ENCODE data around the gene RYR3. TPM values are rescaled to one million over a fixed set of nuclear protein-coding genes. Genes with fewer than 3 reads are reported as not detected.

The RYR3 gene
- total RNA-seq, 6 experiments from 2014 or later, result not detected

DNA sequence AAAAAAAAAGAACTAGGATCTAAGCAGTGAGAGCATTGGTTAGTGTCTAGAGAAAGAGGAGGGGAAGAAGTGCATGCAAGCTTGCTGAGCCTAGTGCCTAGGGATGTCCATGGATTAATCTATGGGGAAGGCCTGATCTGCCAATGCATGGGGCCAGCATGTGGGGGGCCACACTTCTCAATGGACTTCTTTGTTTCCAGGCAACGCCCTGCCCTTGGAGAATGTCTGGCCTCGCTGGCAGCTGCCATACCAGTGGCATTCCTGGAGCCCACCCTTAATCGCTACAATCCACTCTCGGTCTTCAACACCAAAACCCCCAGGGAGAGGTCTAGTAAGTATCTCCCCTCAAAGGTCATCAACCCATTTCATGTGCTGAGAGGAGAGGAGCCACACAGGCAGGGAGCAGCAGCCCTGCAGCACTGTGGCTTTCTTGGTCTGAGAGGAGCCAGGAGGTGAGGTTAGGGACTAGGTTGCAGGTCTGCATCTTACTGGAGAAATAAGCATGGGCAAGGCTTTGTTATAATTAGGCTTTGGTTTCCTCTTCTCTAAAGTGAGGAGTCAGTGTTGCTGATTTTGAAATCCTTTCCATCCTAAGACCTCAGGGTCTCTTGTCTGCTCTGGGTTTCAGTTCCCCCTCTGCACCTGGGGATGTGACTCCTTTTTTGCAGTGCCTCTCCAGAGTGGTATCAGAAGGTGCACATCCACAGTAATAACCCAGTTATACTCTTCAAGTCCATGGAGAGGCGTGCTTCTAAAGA, 469.4 kb downstream of the RYR3 start:
- DNase-seq, result no peak
- no peak overlapping the region for H3K27ac Mint-ChIP-seq
- no peaks in the 10 kb centered on the region for H3K4me1 Mint-ChIP-seq (ENCODE audit: low read depth)
- TF ChIP-seq, protein P1, sequence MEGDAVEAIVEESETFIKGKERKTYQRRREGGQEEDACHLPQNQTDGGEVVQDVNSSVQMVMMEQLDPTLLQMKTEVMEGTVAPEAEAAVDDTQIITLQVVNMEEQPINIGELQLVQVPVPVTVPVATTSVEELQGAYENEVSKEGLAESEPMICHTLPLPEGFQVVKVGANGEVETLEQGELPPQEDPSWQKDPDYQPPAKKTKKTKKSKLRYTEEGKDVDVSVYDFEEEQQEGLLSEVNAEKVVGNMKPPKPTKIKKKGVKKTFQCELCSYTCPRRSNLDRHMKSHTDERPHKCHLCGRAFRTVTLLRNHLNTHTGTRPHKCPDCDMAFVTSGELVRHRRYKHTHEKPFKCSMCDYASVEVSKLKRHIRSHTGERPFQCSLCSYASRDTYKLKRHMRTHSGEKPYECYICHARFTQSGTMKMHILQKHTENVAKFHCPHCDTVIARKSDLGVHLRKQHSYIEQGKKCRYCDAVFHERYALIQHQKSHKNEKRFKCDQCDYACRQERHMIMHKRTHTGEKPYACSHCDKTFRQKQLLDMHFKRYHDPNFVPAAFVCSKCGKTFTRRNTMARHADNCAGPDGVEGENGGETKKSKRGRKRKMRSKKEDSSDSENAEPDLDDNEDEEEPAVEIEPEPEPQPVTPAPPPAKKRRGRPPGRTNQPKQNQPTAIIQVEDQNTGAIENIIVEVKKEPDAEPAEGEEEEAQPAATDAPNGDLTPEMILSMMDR (IDR thresholded peaks at IDR 0.05), result no peak
- H3K27me3 Mint-ChIP-seq (ENCODE audit: insufficient read depth), result peaks cover 29% of the 10 kb centered on the region
- H3K9me3 Mint-ChIP-seq, result no peaks in the 10 kb centered on the region
- no peaks in the 10 kb centered on the region for H3K36me3 Mint-ChIP-seq (ENCODE audit: low read depth)
- no peak overlapping the region for H3K4me3 Mint-ChIP-seq

- TF ChIP-seq, protein P1 (IDR thresholded peaks at IDR 0.05), result no peak
Observed at GRCh38 chr15:33782966-33783365, 472.2 kb downstream of the RYR3 start.

DNA sequence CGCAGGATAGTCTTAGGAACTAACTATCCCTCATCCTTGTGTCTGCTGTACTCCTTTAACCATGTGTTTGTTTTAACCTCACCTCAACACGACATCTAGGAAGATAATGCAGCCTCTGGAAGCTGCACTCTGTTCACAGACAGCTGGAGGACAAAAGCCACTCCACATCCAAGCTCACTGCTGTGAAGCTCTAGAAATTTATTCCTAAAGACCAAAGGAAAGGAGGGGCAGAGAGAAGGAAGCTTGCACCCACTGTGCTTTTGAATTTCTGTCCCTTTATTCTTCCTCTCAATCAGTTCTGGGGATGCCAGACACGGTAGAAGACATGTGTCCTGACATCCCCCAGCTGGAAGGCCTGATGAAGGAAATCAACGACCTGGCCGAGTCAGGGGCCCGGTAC, 474.6 kb downstream of the RYR3 start:
- no peak overlapping the region for H3K27ac Mint-ChIP-seq

More at GRCh38 chr15:33782966-33783365, 472.2 kb downstream of the RYR3 start:
- Mint-ChIP-seq H3K27ac (no peak overlapping the region), H3K36me3 (ENCODE audit: low read depth) (no peaks in the 10 kb centered on the region), H3K9me3 (no peaks in the 10 kb centered on the region), H3K4me3 (no peak overlapping the region), H3K27me3 (ENCODE audit: insufficient read depth) (peaks cover 23% of the 10 kb centered on the region), H3K4me1 (ENCODE audit: low read depth) (no peaks in the 10 kb centered on the region)
- no peak for DNase-seq

DNA sequence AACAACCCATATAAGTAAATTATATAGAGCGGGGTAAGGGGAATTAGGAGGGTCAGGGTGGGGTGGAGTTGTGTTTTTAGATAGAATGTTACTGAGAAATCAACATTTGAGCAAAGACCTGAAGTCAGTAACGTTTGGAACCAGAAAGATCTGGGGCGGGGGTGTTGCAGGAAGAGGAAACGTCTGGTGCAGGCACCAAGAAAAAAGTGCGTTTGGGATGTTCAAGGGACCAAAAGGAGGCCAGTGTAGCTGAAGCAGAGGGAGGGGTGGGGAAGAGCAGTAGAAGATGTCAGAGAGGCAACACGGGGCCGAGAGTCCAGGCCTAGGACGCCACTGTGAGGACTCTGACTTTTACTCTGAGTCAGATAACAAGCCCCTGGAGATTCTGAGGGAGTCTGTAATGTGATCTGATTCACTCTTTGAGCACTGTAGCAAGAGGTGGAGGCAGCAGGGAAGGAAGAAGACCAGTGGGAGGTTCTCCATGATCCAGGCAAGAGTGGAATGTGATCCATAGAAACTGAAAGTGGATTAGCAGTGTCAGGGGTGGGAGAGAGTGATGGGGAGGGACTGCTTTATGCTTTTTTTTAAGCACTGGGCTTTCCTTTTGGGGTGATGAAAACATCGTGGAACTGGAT, 478.3 kb downstream of the RYR3 start:
- no peaks in the 10 kb centered on the region for H3K9me3 Mint-ChIP-seq
- peaks cover 6% of the 10 kb centered on the region for H3K4me1 Mint-ChIP-seq (ENCODE audit: low read depth)
- peak overlapping the region; percentile 14 for H3K4me3 Mint-ChIP-seq
- TF ChIP-seq, protein P1 (IDR thresholded peaks at IDR 0.05), result no peak
- H3K27ac Mint-ChIP-seq, result no peak overlapping the region
- no peaks in the 10 kb centered on the region for H3K36me3 Mint-ChIP-seq (ENCODE audit: low read depth)
- DNase-seq, result no peak
- peaks cover 5% of the 10 kb centered on the region; the same call in 1 of the 2 replicates for H3K27me3 Mint-ChIP-seq (ENCODE audit: insufficient read depth)

More for the DNA sequence above, 474.6 kb downstream of the RYR3 start:
- Mint-ChIP-seq H3K4me3 (no peak overlapping the region), H3K36me3 (ENCODE audit: low read depth) (no peaks in the 10 kb centered on the region), H3K9me3 (no peaks in the 10 kb centered on the region), H3K4me1 (ENCODE audit: low read depth) (peaks cover 6% of the 10 kb centered on the region), H3K27me3 (ENCODE audit: insufficient read depth) (peaks cover 23% of the 10 kb centered on the region)
- no peak for DNase-seq
- TF ChIP-seq, protein P1 (IDR thresholded peaks at IDR 0.05), result no peak

DNA sequence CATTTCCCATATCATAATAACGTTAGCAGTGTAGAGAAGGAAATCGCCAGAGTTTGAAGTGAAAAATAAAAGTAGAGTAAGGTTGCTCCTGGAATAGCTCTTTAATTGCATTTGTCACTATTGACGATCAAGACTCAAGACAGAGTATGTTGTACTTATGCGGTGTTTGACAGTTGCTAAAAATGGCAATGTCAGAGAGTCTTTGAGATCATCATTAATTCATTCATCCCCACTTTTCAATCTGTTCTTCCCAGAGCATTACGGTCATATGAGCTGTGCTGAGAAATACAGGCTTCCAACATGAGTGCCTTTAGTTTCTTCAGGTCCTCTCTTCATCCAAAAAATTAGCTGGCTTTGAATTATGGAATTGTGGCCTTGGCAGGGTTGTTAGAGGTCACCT, 483.7 kb downstream of the RYR3 start:
- Mint-ChIP-seq H3K27ac (no peak overlapping the region), H3K4me1 (ENCODE audit: low read depth) (no peaks in the 10 kb centered on the region), H3K4me3 (no peak overlapping the region), H3K36me3 (ENCODE audit: low read depth) (no peaks in the 10 kb centered on the region), H3K9me3 (no peaks in the 10 kb centered on the region), H3K27me3 (ENCODE audit: insufficient read depth) (peaks cover 8% of the 10 kb centered on the region; the same call in 1 of the 2 replicates)
- DNase-seq, result no peak
- TF ChIP-seq, protein P1 (IDR thresholded peaks at IDR 0.05), result no peak
